Mesenchymal stem cell (in vitro differentiated cells and primary cell): ENCODE results near the gene PCDHGA7.
"Not testable (repeated sequence)": the region's sequence is repeated elsewhere in the genome, so short reads cannot be mapped to it uniquely, and the experiment has no call there.

Experiments
- DNase-seq: peaks from one replicate; pipeline ENCODE4 v3.0.0-alpha.2; 2013
- H2AFZ ChIP-seq: one replicate; pipeline ENCODE4 v1.6.1; 2013; ENCODE audit warnings: low read depth, mild to moderate bottlenecking, control low read depth, inconsistent platforms, low read length, moderate library complexity
- H2AK5ac ChIP-seq: 2 replicates; pipeline ENCODE4 v1.6.1; 2013; ENCODE audit warnings: low read length, moderate library complexity, mild to moderate bottlenecking, inconsistent platforms; ENCODE audit not compliant: severe bottlenecking
- H2BK120ac ChIP-seq: one replicate; pipeline ENCODE4 v1.6.1; 2013; ENCODE audit warnings: low read depth, mild to moderate bottlenecking, inconsistent platforms, low read length, moderate library complexity
- H2BK12ac ChIP-seq, 2 experiments: one replicate each; pipeline ENCODE4 v1.6.1; 2013; ENCODE audit warnings: inconsistent platforms in 2 of 2, low read length in 2 of 2, mild to moderate bottlenecking in 2 of 2, moderate library complexity in 2 of 2, control low read depth in 1 of 2
- H2BK15ac ChIP-seq: one replicate; pipeline ENCODE4 v1.6.1; 2013; ENCODE audit warnings: mild to moderate bottlenecking, low read depth, inconsistent platforms; ENCODE audit not compliant: poor library complexity, severe bottlenecking
- H2BK5ac ChIP-seq: 2 replicates; pipeline ENCODE4 v1.6.1; 2013; ENCODE audit warnings: low read depth, mild to moderate bottlenecking, low read length, control low read depth, inconsistent platforms; ENCODE audit not compliant: poor library complexity, severe bottlenecking
- H3K14ac ChIP-seq, 2 experiments: one replicate each; pipeline ENCODE4 v1.6.1; 2013; ENCODE audit warnings: inconsistent platforms in 2 of 2, low read length in 2 of 2, control low read depth in 1 of 2, mild to moderate bottlenecking in 1 of 2, moderate library complexity in 1 of 2
- H3K18ac ChIP-seq, 2 experiments: one replicate each; pipeline ENCODE4 v1.6.1; 2013; ENCODE audit warnings: inconsistent platforms in 2 of 2, low read length in 2 of 2, control low read depth in 1 of 2, low read depth in 1 of 2, mild to moderate bottlenecking in 1 of 2
- H3K23ac ChIP-seq, 2 experiments: one replicate each; pipeline ENCODE4 v1.6.1; 2013; ENCODE audit warnings: inconsistent platforms in 2 of 2, low read length in 2 of 2, mild to moderate bottlenecking in 2 of 2, moderate library complexity in 2 of 2, control low read depth in 1 of 2
- H3K27ac ChIP-seq: 2 replicates; pipeline ENCODE4 v1.5.1; 2013; ENCODE audit warnings: mild to moderate bottlenecking, moderate library complexity, low read length, control low read depth, inconsistent platforms; ENCODE audit not compliant: poor library complexity, severe bottlenecking
- H3K27me3 ChIP-seq, 2 experiments: 2 replicates each; pipeline versions ENCODE4 v1.6.1 to v1.7.0; 2013; ENCODE audit warnings: low read length in 2 of 2, mild to moderate bottlenecking in 2 of 2, moderate library complexity in 2 of 2, control low read depth in 1 of 2, inconsistent platforms in 1 of 2; ENCODE audit not compliant: control insufficient read depth in 1 of 2, insufficient read depth in 1 of 2
- H3K36me3 ChIP-seq, 2 experiments: 2 replicates each; pipeline versions ENCODE4 v1.6.1 to v1.7.0; 2013; ENCODE audit warnings: low read length in 2 of 2, control low read depth in 1 of 2, inconsistent platforms in 1 of 2, low read depth in 1 of 2, mild to moderate bottlenecking in 1 of 2; ENCODE audit not compliant: insufficient read depth in 2 of 2, control insufficient read depth in 1 of 2
- H3K4ac ChIP-seq, 2 experiments: one replicate each; pipeline ENCODE4 v1.6.1; 2013; ENCODE audit warnings: inconsistent platforms in 2 of 2, low read length in 2 of 2, mild to moderate bottlenecking in 2 of 2, moderate library complexity in 2 of 2, control low read depth in 1 of 2, low read depth in 1 of 2
- H3K4me1 ChIP-seq: 2 replicates; pipeline ENCODE4 v1.6.1; 2013; ENCODE audit warnings: low read depth, low read length, control low read depth; ENCODE audit not compliant: control insufficient read depth, insufficient read depth
- H3K4me2 ChIP-seq: 2 replicates; pipeline ENCODE4 v1.6.1; 2013; ENCODE audit warnings: low read length, mild to moderate bottlenecking, inconsistent platforms; ENCODE audit not compliant: poor library complexity, severe bottlenecking
- H3K4me3 ChIP-seq, 2 experiments: 2 replicates each; pipeline versions ENCODE4 v1.5.1 to v1.7.0; 2013; ENCODE audit warnings: low read length in 2 of 2, mild to moderate bottlenecking in 2 of 2, control low read depth in 1 of 2, low read depth in 1 of 2; ENCODE audit not compliant: insufficient read depth in 1 of 2
- H3K79me1 ChIP-seq: replicated peaks from 2 replicates; pipeline ENCODE4 v1.6.1; 2013; ENCODE audit warnings: mild to moderate bottlenecking, control low read depth, low read length, inconsistent platforms; ENCODE audit not compliant: poor library complexity, severe bottlenecking
- H3K9ac ChIP-seq: 2 replicates; pipeline ENCODE4 v1.7.0; 2013; ENCODE audit warnings: mild to moderate bottlenecking, low read length, moderate library complexity
- H3K9me3 ChIP-seq: 2 replicates; pipeline ENCODE4 v1.7.0; 2013; ENCODE audit warnings: mild to moderate bottlenecking, low read length; ENCODE audit not compliant: control insufficient read depth
- H4K8ac ChIP-seq: one replicate; pipeline ENCODE4 v1.6.1; 2013; ENCODE audit warnings: inconsistent platforms, mild to moderate bottlenecking, low read length, moderate library complexity
- H4K91ac ChIP-seq: one replicate; pipeline ENCODE4 v1.6.1; 2013; ENCODE audit warnings: mild to moderate bottlenecking, low read length, inconsistent platforms
- WGBS: methylation state at CpG from one replicate; pipeline ENCODE4 v1.1.7; 2013; ENCODE audit warnings: mixed read lengths; 5-methylcytosine and 5-hydroxymethylcytosine counted together

PCDHGA7 gene

DNA sequence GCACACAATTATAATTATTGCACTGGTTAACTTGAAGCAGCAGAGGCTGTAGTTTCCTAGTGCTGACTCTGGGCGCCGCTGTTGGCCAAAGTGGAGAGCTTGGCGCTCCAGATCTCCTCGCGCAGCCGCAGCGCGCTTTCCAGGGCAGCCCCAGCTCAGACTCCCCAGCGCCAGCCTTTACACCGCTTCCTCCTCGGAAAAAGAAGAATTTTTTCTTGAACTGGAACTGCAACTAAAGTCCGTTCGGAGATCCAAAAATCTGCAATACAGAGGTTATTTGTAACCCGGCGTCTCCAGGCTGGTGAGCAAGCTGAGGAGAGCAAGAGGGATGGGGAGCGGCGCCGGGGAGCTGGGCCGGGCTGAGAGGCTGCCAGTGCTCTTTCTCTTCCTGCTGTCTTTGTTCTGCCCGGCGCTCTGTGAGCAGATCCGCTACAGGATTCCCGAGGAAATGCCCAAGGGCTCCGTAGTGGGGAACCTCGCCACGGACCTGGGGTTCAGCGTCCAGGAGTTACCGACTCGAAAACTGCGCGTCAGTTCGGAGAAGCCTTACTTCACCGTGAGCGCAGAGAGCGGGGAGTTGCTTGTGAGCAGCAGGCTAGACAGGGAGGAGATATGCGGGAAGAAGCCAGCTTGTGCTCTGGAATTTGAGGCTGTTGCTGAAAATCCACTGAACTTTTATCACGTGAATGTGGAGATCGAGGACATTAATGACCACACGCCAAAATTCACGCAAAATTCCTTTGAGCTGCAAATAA lies 5.2 kb downstream of the PCDHGA7 start, which contains the start of gene PCDHGB4:
Gene PCDHGB4, plus strand, starts transcription at position 142 of the 755 bp plus-strand sequence. Its CDS starts 187 bp downstream, at position 329.
- not testable (repeated sequence) for H2BK120ac ChIP-seq, H4K91ac ChIP-seq, H3K18ac ChIP-seq, H2BK5ac ChIP-seq, H3K27me3 ChIP-seq, H3K4ac ChIP-seq, H2AK5ac ChIP-seq, H3K4me1 ChIP-seq, H3K4me2 ChIP-seq, H3K9ac ChIP-seq, H3K14ac ChIP-seq, H2BK15ac ChIP-seq, H2BK12ac ChIP-seq, H3K23ac ChIP-seq, H4K8ac ChIP-seq, H2AFZ ChIP-seq
- peaks cover 12% of the 10 kb centered on the region for H3K79me1 ChIP-seq
- H3K9me3 ChIP-seq = peaks cover 62% of the 10 kb centered on the region
- H3K27ac ChIP-seq = peak within 1 kb of the TSS; percentile 57
- H3K36me3 ChIP-seq = peaks cover 0 to 14% of the 10 kb centered on the region in 2 experiments
- 21% methylated on average over 10 of the region's 40 CpGs for WGBS
- peak within 1 kb of the TSS; percentile 47 to 62 for H3K4me3 ChIP-seq
- DNase-seq = peak; percentile 74

DNA sequence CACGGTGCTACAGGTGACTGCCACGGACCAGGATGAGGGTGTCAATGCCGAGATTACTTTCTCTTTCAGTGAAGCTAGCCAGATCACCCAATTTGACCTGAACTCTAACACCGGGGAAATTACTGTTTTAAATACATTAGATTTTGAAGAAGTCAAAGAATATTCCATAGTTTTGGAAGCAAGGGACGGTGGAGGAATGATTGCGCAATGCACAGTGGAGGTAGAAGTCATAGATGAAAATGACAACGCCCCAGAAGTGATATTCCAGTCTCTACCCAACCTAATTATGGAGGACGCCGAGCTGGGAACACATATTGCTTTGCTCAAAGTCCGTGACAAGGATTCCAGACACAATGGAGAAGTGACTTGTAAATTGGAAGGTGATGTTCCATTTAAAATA lies 6.1 kb downstream of the PCDHGA7 start:
- H3K4ac ChIP-seq = no peak overlapping the region
- WGBS = 97% methylated on average over 7 of the region's 10 CpGs

DNA sequence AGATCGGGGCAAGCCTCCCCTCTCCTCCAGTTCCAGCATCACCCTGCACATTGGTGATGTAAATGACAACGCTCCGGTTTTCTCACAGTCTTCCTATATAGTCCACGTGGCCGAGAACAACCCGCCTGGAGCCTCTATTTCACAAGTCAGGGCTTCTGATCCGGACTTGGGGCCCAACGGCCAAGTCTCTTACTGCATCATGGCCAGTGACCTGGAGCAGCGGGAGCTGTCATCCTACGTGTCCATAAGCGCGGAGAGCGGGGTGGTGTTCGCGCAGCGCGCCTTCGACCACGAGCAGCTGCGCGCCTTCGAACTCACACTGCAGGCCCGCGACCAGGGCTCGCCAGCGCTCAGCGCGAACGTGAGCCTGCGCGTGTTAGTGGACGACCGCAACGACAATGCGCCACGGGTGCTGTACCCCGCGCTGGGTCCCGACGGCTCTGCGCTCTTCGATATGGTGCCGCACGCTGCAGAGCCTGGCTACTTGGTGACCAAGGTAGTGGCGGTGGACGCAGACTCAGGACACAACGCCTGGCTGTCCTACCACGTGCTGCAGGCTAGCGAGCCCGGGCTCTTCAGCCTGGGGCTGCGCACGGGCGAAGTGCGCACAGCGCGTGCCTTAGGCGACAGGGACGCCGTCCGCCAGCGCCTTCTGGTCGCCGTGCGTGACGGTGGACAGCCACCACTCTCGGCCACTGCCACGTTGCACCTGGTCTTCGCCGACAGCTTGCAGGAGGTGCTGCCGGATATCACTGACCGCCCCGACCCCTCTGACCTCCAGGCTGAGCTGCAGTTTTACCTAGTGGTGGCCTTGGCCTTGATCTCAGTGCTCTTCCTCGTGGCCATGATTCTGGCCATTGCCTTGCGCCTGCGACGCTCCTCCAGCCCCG lies 6.9 kb downstream of the PCDHGA7 start:
- Histone ChIP-seq H2BK5ac (no peak overlapping the region), H2BK15ac (no peak overlapping the region), H3K14ac (no peak overlapping the region), H3K9me3 (peaks cover 61% of the 10 kb centered on the region), H3K79me1 (peaks cover 22% of the 10 kb centered on the region), H2BK12ac (no peak overlapping the region), H3K27ac (no peak overlapping the region), H3K27me3 (no peaks in the 10 kb centered on the region), H3K9ac (no peak overlapping the region), H2AFZ (no peak overlapping the region), H3K4ac (no peak overlapping the region), H3K23ac (no peak overlapping the region), H4K91ac (no peak overlapping the region), H3K4me2 (no peak overlapping the region), H3K4me3 (peak overlapping the region in 1 of 2 experiments; percentile 59), H2BK120ac (no peak overlapping the region), H3K4me1 (peaks cover 3% of the 10 kb centered on the region), H3K18ac (no peak overlapping the region), H2AK5ac (no peak overlapping the region), H4K8ac (no peak overlapping the region), H3K36me3 (peaks cover 0 to 27% of the 10 kb centered on the region in 2 experiments)
- WGBS = 98% methylated on average over 77 of the region's 77 CpGs
- no peak for DNase-seq

More for the DNA sequence above, 6.1 kb downstream of the PCDHGA7 start:
- Histone ChIP-seq H3K23ac (no peak overlapping the region), H2BK12ac (no peak overlapping the region), H3K4me1 (peaks cover 3% of the 10 kb centered on the region), H2BK120ac (no peak overlapping the region), H3K9me3 (peaks cover 63% of the 10 kb centered on the region), H2AK5ac (no peak overlapping the region), H3K27me3 (no peaks in the 10 kb centered on the region), H3K4me2 (no peak overlapping the region), H3K18ac (no peak overlapping the region), H3K9ac (no peak overlapping the region), H2BK5ac (no peak overlapping the region), H3K79me1 (peaks cover 18% of the 10 kb centered on the region), H2BK15ac (no peak overlapping the region), H3K27ac (no peak overlapping the region), H4K91ac (no peak overlapping the region), H3K4me3 (peak overlapping the region in 1 of 2 experiments; percentile 59), H3K36me3 (peaks cover 0 to 22% of the 10 kb centered on the region in 2 experiments), H3K14ac (no peak overlapping the region), H4K8ac (no peak overlapping the region), H2AFZ (no peak overlapping the region)
- DNase-seq = no peak
